ENCODE data around the gene EAPP. TPM values are rescaled to one million over a fixed set of nuclear protein-coding genes. Genes with fewer than 3 reads are reported as not detected.
"Not testable (repeated sequence)": the region's sequence is repeated elsewhere in the genome, so short reads cannot be mapped to it uniquely, and the experiment has no call there.

Gene EAPP
- total RNA-seq, 1 donor from 2014 or later: 44.2 TPM

DNA sequence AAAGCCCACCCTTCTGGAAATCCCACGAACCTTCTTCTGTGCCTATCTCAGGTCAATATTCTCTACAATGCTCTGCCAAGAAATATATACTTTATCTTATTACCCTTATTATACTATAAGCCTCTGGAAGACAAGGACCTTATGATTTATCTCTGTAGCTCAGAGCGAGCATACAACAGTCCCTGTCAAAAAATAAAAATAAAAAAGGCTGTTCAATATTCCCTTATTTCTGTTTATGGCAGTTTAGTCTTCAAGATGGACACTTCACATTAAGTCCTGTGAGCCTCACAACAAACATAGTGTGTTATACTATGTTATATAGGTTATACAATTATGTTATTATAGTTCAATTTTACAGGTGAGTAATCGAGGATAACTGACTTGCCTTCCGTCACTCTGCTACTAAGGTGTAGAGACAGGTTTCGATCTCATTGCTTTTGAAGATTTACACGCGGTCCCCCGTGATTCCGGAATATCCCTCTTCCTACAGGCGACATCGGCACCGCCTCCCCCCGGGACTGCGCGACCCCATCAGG, 562 bp downstream of the EAPP start:
- no peak for DNase-seq (ENCODE audit: low read depth in 2 of 2)

DNA sequence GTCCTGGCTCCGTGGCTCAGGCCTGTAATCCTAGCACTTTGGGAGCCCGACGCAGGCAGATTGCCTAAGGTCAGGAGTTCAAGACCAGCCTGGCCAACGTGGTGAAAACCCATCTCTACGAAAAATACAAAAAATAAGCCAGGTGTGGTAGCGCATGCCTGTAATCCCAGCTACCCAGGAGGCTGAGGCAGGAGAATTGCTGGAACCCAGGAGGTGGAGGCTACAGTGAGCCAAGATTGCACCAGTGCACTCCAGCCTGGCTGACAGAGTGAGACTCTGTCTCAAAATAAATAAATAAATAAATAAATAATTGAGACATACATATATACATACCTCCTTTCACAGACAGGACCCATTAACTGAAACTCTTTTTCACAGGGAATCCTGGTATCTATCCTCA, 1.4 kb downstream of the EAPP start:
- DNase-seq (ENCODE audit: low read depth in 2 of 2): not testable (repeated sequence)

DNA sequence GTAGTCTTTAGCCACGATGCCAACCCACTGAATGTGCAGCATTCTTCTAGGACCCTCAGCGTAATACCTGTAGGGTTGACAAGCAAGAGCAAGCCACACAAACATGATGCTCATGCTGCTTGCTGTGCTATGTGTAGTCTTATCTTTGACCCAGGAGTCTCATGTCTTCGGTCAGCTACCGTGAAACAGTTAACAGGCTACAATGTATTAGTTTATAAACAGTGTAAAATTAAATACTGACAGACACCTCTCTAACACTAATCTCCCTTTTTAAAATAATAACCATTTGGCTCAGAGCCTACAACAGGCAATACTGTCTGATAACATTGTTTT, 1.9 kb downstream of the EAPP start:
- no peak for DNase-seq (ENCODE audit: low read depth in 2 of 2)

DNA sequence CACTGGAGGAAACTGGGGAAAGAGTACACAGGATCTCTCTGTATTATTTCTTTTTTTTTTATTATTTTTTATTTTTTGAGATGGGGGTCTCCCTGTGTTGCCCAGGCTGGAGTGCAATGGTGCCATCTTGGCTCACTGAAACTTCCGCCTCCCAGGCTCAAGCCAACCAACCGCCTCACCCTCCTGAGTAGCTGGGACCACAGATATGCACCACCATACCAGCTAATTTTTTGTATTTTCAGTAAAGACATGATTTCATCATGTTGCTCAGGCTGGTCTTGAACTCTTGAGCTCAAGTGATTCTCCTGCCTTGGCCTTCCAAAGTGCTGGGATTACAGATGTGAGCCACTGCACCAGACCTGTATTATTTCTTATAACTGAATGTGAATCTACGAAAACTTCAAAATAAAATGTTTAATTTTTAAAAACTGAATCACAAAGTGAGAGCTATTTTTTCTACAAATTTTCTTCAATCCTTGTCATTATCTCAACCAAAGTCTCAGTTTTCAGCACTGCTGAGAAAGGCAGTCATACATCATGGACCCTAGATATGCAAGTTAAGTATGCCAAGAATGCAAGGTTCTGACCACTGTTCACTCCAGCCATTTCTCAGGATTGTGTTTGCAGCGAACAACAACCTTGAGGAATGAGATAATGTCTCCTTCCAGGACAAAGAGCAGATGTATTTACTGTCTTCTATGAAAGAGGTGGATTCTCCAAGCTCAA, 2.4 kb downstream of the EAPP start:
- no peak for DNase-seq (ENCODE audit: low read depth in 2 of 2)

DNA sequence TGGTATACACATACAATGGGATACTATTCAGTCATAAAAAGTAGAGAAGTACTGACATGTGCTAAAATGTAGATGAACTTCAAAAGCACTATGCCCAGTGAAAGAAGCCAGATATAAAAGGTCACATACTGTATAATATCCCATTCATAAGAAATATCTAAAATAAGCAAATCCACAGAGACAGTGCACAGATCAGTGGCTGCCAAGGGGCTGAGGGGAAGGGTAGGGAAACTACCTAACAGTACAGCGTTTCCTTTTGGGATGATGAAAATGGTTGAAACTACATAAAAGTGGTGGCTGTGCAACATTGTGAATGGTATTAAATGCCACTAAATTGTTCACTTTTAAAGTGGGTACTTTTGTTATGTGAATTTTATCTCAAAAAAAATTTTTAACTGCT, 11.9 kb downstream of the EAPP start:
- DNase-seq (ENCODE audit: low read depth in 2 of 2): no peak

DNA sequence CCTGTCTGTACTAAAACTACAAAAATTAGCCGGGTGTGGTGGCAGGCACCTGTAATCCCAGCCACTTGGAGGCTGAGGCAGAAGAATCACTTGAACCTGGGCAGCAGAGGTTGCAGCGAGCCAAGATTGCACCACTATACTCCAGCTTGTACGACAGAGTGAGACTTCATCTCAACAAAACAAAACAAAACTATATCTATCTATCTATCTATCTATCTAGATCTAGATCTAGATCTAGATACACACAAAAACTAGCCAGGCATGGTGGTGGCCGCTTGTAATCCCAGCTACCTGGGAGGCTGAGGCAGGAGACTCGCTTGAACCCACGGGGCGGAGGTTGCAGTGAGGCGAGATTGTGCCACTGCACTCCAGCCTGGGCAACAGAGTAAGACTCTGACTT, 15.3 kb downstream of the EAPP start:
- not testable (repeated sequence) for DNase-seq (ENCODE audit: low read depth in 2 of 2)

DNA sequence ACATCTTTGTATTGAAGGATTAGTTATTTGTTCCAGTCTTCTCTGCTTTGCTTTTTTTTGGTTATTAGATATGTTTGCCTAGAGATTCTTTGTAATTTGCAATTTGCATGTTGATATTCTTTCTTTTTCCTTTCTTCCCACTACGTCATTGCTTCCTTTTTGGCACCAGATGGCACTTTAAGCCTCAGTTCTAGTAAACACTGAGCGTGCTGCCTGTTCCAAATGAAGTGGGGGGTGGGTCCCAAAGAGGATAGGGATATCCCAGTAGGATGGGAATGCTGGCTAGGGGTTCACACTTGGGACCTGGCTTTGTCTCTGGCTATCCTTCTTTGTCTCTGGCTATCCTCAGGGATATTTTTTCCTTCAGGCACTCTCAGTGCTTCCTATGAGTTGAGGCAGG, 17.0 kb downstream of the EAPP start:
- DNase-seq (ENCODE audit: low read depth in 2 of 2): peak; percentile 39 to 49

DNA sequence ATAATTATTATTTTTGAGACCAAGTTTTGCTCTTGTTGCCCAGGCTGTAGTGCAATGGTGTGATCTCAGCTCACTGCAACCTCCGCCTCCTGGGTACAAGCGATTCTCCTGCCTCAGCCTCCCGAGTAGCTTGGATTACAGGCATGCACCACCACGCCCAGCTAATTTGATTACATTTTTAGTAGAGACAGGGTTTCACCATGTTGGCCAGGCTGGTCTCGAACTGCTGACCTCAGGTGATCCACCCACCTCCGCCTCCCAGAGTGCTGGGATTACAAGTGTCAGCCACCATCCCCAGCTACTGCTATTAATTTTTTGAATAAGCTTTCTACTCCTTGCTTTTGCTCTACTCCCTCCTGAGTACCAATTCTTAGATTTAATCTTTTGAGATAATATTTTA, 18.4 kb downstream of the EAPP start:
- DNase-seq (ENCODE audit: low read depth in 2 of 2): not testable (repeated sequence)

DNA sequence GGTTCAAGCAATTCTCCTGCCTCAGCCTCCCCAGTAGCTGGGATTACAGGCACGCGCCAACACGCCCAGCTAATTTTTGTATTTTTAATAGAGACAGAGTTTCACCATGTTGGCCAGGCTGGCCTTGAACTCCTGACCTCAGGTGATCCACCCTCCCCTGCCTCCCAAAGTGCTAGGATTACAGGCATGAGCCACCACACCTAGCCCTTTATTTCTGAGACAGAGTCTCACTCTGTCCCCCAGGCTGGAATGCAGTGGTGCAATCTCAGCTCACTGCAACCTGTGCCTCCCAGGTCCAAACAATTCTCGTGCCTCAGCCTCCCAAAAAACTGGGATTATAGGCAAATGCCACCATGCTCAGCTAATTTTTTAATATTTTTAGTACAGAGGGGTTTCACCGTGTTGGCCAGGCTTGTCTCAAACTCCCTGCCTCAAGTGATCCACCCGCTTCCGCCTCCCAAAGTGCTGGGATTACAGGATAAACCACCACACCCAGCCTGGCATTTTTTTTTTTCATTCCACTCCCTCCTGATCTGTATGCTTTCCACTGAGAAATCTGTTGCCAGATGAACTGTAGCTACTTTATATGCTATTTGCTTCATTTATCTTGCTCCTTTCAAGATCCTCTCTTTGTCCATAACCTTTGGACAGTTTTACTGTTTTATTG, 19.1 kb downstream of the EAPP start:
- not testable (repeated sequence) for DNase-seq (ENCODE audit: low read depth in 2 of 2)

DNA sequence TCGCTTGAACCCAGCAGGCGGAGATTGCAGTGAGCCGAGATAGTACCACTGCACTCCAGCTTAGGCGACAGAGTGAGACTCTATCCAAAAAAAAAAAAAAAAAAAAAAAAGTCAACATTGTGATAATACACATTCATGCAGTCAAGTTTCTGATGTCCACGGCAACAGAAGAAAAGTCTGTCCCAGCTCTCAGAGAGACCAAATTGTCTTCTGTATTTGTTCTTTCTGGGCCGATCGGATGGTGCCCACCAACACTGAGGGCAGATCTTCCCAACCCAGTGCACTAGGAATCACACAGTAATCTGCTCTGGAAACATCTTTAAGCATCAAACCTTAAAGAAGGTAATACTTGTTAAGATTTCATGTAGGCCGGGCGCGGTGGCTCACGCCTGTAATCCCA, 31.6 kb downstream of the EAPP start:
- DNase-seq (ENCODE audit: low read depth in 2 of 2): no peak

DNA sequence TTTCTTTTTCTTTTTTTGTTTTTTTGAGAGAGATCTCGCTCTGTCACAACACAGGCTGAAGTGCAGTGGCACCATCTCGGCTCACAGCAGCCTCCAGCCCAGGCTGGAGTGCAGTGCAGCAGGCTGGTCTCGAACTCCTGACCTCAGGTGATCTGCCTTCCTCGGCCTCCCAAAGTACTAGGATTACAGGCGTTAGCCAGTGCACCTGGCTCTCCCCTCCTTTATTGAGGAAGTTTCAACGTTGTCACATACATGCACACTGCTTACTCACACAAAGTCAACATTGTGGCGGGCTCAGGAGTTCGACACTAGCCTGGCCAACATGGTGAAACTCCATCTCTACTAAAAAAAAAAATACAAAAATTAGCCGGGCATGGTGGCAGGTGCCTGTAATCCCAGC, 32.0 kb downstream of the EAPP start:
- no peak for DNase-seq (ENCODE audit: low read depth in 2 of 2)

DNA sequence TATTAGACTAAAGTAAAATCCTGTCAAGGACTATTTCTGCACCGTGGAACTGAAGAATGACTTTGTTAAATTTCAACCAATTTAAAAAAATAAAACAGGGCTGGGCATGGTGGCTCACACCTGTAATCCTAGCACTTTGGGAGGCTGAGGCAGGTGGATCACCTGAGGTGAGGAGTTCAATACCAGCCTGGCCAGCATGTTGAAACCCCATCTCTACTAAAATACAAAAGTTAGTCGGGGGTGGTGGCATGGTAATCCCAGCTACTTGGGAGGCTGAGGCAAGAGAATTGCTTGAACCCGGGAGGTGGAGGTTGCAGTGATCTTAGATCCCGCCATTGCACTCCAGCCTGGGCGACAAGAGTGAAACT, 34.4 kb downstream of the EAPP start:
- not testable (repeated sequence) for DNase-seq (ENCODE audit: low read depth in 2 of 2)

DNA sequence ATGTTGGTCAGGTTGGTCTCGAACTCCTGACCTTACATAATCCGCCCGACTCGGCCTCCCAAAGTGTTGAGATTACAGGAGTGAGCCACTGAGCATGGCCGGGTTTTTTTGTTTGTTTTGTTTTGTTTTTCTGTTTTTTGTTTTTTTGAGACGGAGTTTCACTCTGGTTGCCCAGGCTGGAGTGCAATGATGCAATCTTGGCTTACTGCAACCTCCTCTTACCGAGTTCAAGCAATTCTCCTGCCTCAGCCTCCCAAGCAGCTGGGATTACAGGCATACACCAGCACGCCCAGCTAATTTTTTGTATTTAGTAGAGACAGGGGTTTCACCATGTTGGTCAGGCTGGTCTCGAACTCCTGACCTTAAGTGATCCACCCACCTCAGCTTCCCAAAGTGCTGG, 35.5 kb downstream of the EAPP start:
- not testable (repeated sequence) for DNase-seq (ENCODE audit: low read depth in 2 of 2)

DNA sequence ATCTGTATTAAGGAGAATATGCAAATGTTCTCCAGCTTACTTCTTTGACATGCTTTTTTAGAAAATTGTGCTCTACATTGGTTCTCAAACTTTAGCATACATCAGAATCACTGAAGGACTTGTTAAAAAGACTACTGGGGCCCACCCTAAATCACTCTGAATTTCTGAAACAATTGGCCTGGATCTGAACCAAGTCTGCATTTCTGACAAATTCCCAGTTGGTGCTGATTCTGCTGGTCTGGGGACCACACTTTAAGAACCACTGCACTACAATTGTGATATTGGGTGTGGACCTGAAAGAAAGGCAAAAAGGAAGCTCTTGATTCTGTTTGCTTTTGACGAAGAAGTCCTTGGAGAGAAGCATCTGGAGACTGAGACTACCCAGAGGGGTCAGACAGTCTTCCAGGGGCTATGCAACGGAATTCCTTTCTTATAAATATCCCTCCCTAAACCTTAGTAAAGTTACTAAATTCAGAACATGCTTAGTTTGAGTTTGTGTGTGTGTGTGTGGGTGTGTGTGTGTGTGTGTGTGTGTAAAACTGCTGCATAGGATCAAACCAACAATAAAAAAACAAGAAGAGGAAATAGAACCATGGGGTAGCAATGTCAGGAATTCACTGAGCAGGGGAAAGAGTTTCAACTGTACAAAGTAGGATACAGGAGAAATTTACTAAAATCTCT, 36.8 kb downstream of the EAPP start:
- peak; percentile 47 to 75 for DNase-seq (ENCODE audit: low read depth in 2 of 2)

DNA sequence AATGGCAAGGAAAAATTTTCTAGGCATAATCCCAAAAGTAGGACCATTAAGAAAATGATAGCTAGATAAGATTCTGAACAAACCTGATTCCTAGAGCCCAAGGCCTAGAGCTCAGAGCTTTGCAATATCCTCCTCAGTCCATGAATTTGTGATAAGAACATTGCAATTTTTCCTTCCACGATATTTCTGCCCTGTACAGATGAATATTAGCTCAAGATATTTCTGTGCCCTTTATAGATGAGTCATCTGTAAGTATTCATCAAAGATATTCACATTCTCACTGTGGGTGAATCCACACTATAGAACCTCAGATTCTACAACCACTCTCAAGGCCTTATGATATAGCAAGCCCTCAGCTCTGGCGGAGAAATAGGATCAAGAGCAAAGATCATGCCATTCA, 37.5 kb downstream of the EAPP start:
- DNase-seq (ENCODE audit: low read depth in 2 of 2): peak in 1 of 2 donors; percentile 4

DNA sequence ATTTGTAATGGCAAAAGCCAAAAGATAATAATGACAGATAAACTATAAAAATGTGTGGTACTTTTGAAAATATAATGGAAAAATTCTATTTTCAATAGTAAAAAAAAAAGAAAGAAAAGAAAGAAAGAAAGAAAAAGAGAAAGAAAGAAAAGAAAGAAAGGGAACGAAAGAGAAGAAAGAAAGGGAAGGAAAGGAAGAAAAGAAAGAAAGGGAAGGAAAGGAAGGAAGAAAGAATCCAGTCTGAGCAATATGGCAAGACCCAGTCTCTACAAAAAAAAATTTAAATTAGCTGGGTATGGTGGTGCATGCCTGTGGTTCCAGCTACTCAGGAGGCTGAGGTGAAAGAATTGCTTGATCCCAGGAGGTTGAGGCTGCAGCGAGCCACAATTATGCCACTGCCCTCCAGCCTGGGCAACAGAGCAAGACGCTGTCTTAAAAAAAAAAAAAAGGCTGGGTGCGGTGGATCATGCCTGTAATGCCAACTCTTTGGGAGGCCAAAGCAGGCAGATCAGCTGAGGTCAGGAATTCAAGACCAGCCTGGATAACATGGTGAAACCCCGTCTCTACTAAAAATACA, 38.4 kb downstream of the EAPP start:
- no peak for DNase-seq (ENCODE audit: low read depth in 2 of 2)

DNA sequence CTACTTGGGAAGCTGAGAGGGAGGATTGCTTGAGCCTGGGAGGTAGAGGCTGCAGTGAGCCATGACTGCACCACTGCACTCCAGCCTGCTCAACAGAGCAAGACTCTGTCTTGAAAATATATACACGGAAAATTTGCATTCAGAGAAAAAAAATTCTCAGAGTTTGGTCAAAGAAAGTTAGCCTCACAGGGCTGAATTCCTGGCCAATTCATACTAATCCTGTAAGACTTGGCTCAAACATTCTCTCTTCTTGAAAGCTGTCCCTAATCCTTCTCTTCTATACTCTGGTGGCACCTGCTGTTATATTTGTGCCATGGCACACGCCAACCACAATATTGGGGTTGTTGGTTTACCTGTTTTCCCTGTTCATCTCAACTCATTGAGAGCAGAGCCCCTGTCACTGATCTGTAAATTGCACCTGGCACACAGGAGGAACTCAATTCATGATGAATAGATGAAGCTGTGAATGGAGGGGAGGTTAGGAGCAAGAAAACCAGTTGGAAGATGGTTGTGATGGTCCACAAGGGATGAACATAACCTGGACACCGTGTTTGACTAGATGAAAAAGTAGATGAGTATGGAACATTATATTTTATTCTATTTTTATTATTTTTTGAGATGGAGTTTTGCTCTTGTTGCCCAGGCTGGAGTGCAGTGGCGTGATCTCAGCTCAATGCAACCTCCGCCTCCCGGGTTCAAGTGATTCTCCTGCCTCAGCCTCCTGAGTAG, 40.7 kb downstream of the EAPP start:
- peak; percentile 12 to 33 for DNase-seq (ENCODE audit: low read depth in 2 of 2)

DNA sequence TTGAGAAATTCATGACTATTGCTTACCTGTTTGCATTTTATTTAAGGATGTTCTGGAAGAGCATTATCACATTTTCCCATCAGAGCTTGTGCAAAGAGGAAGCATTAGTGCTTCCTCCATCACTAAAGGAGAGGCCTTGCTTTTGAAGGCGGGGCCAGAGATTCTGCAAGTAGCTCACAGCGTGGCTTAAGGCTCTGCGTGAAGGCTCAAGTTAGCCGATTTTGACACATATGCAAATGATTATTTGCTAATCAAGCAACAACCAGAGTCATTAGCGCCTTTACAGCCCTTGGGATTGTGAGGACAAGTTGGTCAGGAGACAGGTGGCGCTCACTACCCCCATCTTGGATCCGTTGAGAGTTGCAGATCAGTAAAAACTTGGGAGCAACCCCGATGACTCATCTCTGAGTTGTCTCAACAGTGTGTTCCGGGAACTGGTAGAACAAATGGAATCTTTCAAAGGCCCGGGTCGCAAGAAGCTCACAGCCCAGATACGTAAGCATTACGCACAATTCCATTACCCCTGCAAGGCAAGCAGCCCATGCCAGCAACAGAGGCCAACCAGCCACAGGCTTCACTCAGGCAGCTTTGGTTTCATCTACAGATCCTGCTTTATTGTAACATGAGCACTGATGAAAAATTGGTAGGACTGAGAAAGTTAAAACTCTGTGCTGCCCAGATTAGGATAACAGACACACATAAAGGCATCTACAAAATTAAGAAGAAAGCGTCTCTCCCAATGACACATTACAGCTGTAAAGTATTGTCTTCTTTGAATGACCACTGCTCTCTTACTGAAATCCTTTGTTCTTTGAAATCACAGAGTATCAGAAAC, 42.6 kb downstream of the EAPP start:
- DNase-seq (ENCODE audit: low read depth in 2 of 2): peak; percentile 55 to 97

DNA sequence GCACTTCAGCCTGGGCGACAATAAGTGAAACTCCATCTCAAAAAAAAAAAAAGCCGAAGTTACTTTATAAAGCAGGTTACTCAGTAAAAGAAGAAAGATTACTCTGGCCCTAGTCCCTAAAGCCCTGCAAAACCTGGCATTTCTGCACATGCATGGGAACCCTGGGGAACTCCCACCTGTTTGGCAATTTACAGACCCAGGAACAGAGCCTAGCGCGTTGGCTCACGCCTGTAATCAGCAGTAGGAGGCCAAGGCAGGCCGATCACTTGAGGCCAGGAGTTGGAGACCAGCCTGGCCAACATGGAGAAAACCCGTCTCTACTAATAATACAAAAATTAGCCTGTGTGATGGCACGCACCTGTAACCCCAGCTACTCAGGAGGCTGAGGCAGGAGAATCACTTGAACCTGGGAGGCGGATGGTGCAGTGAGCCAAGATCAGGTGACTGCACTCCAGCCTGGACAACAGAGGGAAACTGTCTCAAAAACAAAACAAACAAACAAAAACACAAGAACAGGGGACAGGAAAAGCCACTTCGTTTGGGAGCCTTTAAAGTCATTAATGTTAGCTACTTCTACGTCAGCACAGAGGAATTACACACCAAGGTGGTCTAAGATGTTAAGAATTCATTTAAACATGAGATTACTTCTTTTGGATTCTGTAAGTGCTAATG, 43.4 kb downstream of the EAPP start:
- no peak for DNase-seq (ENCODE audit: low read depth in 2 of 2)

DNA sequence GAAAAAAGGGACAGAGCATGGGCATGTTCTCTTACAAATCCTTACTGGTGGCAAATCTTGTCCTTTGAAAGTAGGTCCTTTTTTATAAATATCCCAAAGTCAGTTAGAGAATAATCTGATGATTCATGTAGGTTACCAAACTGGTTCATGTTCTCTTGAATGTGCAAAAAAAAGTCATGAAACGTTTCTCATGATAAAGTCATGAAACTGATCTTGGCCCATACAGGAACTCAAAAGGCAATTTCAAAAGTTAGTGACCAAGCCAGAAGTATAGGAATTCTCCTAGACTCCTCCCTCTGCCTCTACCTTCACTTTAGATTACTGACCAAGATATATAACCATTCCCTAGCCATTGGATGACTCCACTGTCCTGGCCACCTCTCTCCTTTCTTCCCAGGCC, 50.2 kb downstream of the EAPP start:
- DNase-seq (ENCODE audit: low read depth in 2 of 2): no peak

Data from lung microvascular endothelial cell (primary cell).